Neural progenitor cell (in vitro differentiated cells): Measurements from ENCODE around the gene OCA2. TPM values are rescaled to one million over a fixed set of nuclear protein-coding genes. Genes with fewer than 3 reads are reported as not detected.

Source experiments
- DNase-seq: peaks from one replicate; pipeline ENCODE4 v3.0.0-alpha.2; 2016; ENCODE audit warnings: low spot score
- H2AFZ ChIP-seq: fragments of 200-600 bp; sonication (generic); replicated peaks from 2 replicates; pipeline ENCODE4 v1.6.1; 2016; ENCODE audit warnings: antibody characterized with exemption
- H3F3A ChIP-seq: fragments of 200-600 bp; sonication (generic); 2 replicates; pipeline ENCODE4 v1.6.1; 2016; ENCODE audit warnings: antibody characterized with exemption, low read depth
- H3K27ac ChIP-seq: fragments of 200-600 bp; sonication (generic); 2 replicates; pipeline ENCODE4 v1.5.1; 2016; ENCODE audit warnings: mild to moderate bottlenecking
- H3K27me3 ChIP-seq: fragments of 200-600 bp; sonication (generic); 2 replicates; pipeline ENCODE4 v1.6.1; 2016; ENCODE audit warnings: mild to moderate bottlenecking, moderate library complexity
- H3K36me3 ChIP-seq: fragments of 200-600 bp; sonication (generic); 2 replicates; pipeline ENCODE4 v1.5.1; 2016
- H3K4me1 ChIP-seq: fragments of 200-600 bp; sonication (generic); 2 replicates; pipeline ENCODE4 v1.6.1; 2016; ENCODE audit warnings: mixed run types
- H3K4me2 ChIP-seq: fragments of 200-600 bp; sonication (generic); 2 replicates; pipeline ENCODE4 v1.6.1; 2016
- H3K4me3 ChIP-seq: fragments of 200-600 bp; sonication (generic); 2 replicates; pipeline ENCODE4 v1.5.1; 2016
- H3K79me2 ChIP-seq: fragments of 200-600 bp; sonication (generic); 2 replicates; pipeline ENCODE4 v1.6.1; 2016; ENCODE audit warnings: low read depth
- H3K9ac ChIP-seq: fragments of 200-600 bp; sonication (generic); 2 replicates; pipeline ENCODE4 v1.6.1; 2016
- H3K9me3 ChIP-seq: fragments of 200-600 bp; sonication (generic); 2 replicates; pipeline ENCODE4 v1.5.1; 2016; ENCODE audit warnings: low read depth
- H4K20me1 ChIP-seq: fragments of 200-600 bp; sonication (generic); 2 replicates; pipeline ENCODE4 v1.6.1; 2016; ENCODE audit warnings: low read depth
- H3K27ac Mint-ChIP-seq: 3 replicates; pipeline ENCODE4 v1.8.0; 2021; ENCODE audit warnings: mixed read lengths
- H3K27me3 Mint-ChIP-seq: 2 replicates; pipeline ENCODE4 v1.8.0; 2022; ENCODE audit warnings: low read depth, mild to moderate bottlenecking, inconsistent platforms, moderate library complexity, mixed read lengths; ENCODE audit not compliant: insufficient read depth
- H3K36me3 Mint-ChIP-seq: 3 replicates; pipeline ENCODE4 v1.8.0; 2021; ENCODE audit warnings: mixed read lengths
- H3K4me1 Mint-ChIP-seq: 3 replicates; pipeline ENCODE4 v1.8.0; 2021; ENCODE audit warnings: mixed read lengths
- H3K4me3 Mint-ChIP-seq: 3 replicates; pipeline ENCODE4 v1.8.0; 2021; ENCODE audit warnings: mild to moderate bottlenecking, moderate library complexity, mixed read lengths
- H3K9me3 Mint-ChIP-seq: 3 replicates; pipeline ENCODE4 v1.8.0; 2020; ENCODE audit warnings: mixed read lengths
- CTCF ChIP-seq: fragments of 200-600 bp; sonication (generic); IDR thresholded peaks from 2 replicates; pipeline ENCODE4 v1.5.1; 2017; ENCODE audit warnings: antibody characterized with exemption, mild to moderate bottlenecking
- EZH2 ChIP-seq: fragments of 200-600 bp; sonication (generic); IDR thresholded peaks from 2 replicates; pipeline ENCODE4 v1.6.1; 2017; ENCODE audit warnings: antibody characterized with exemption, mild to moderate bottlenecking, moderate library complexity
- EZH2phosphoT487 ChIP-seq: fragments of 200-600 bp; sonication (generic); IDR thresholded peaks from 2 replicates; pipeline ENCODE4 v1.6.1; 2017; ENCODE audit warnings: antibody characterized with exemption
- total RNA-seq: library from RNA; depleted of rRNA; stranded (reverse); fragments of >200 nt; gene quantifications from 2 replicates; pipeline ENCODE4 v1.2.3, GENCODE V29; 2015; ENCODE audit warnings: low replicate concordance

OCA2 gene
- total RNA-seq, 1 donor from 2014 or later: 1.0 TPM

- no peak for TF ChIP-seq EZH2
- TF ChIP-seq CTCF: no peak
- no peak for TF ChIP-seq EZH2phosphoT487
- Mint-ChIP-seq H3K36me3 (no peaks in the 10 kb centered on the region), H3K27ac (no peak overlapping the region), H3K4me3 (no peak overlapping the region), H3K9me3 (no peaks in the 10 kb centered on the region), H3K4me1 (peaks cover 15% of the 10 kb centered on the region), H3K27me3 (peaks cover 2% of the 10 kb centered on the region)
- Histone ChIP-seq H3K4me3 (no peak overlapping the region), H3K27ac (no peak overlapping the region), H3K36me3 (no peaks in the 10 kb centered on the region), H3K4me1 (peaks cover 4% of the 10 kb centered on the region), H3K4me2 (no peak overlapping the region), H4K20me1 (no peaks in the 10 kb centered on the region), H3F3A (no peaks in the 10 kb centered on the region), H3K9ac (no peak overlapping the region), H2AFZ (no peak overlapping the region), H3K79me2 (no peaks in the 10 kb centered on the region), H3K9me3 (no peaks in the 10 kb centered on the region), H3K27me3 (no peaks in the 10 kb centered on the region)
- no peak for DNase-seq
These were observed 114.0 kb downstream of the OCA2 start for GRCh38 chr15:27985099-27985498.

- H3K27me3 ChIP-seq: no peaks in the 10 kb centered on the region
- H3K4me1 Mint-ChIP-seq: peaks cover 4% of the 10 kb centered on the region
- H3K27me3 Mint-ChIP-seq: peaks cover 2% of the 10 kb centered on the region
- H3K4me3 Mint-ChIP-seq: no peak overlapping the region
- no peak for DNase-seq
- no peak overlapping the region for H3K4me2 ChIP-seq
- no peak overlapping the region for H3K4me3 ChIP-seq
- H3K36me3 ChIP-seq: no peaks in the 10 kb centered on the region
- no peaks in the 10 kb centered on the region for H4K20me1 ChIP-seq
- no peak overlapping the region for H3K27ac ChIP-seq
- H3F3A ChIP-seq: no peaks in the 10 kb centered on the region
- no peak overlapping the region for H2AFZ ChIP-seq
- no peaks in the 10 kb centered on the region for H3K9me3 Mint-ChIP-seq
- no peak overlapping the region for H3K9ac ChIP-seq
- peaks cover 4% of the 10 kb centered on the region for H3K4me1 ChIP-seq
- no peaks in the 10 kb centered on the region for H3K36me3 Mint-ChIP-seq
- no peak for TF ChIP-seq EZH2
- TF ChIP-seq EZH2phosphoT487: no peak
- no peak for TF ChIP-seq CTCF
- H3K9me3 ChIP-seq: no peaks in the 10 kb centered on the region
- H3K27ac Mint-ChIP-seq: peak overlapping the region; percentile 50
- no peaks in the 10 kb centered on the region for H3K79me2 ChIP-seq
These were observed 115.6 kb downstream of the OCA2 start for GRCh38 chr15:27983496-27983895.

- peaks cover 3% of the 10 kb centered on the region for H3K9me3 Mint-ChIP-seq
- H3K79me2 ChIP-seq: no peaks in the 10 kb centered on the region
- peaks cover 2% of the 10 kb centered on the region for H3K27me3 Mint-ChIP-seq
- no peaks in the 10 kb centered on the region for H3K27me3 ChIP-seq
- no peak overlapping the region for H3K4me3 ChIP-seq
- no peak overlapping the region for H3K27ac Mint-ChIP-seq
- H3K9me3 ChIP-seq: no peaks in the 10 kb centered on the region
- H3K36me3 ChIP-seq: no peaks in the 10 kb centered on the region
- H3K4me3 Mint-ChIP-seq: no peak overlapping the region
- H3K4me1 Mint-ChIP-seq: peaks cover 4% of the 10 kb centered on the region
- DNase-seq: no peak
- no peak overlapping the region for H3K9ac ChIP-seq
- no peak overlapping the region for H3K4me2 ChIP-seq
- no peaks in the 10 kb centered on the region for H3F3A ChIP-seq
- H3K36me3 Mint-ChIP-seq: no peaks in the 10 kb centered on the region
- no peak for TF ChIP-seq EZH2phosphoT487
- no peak for TF ChIP-seq EZH2
- no peak for TF ChIP-seq CTCF
- H3K4me1 ChIP-seq: peaks cover 4% of the 10 kb centered on the region
- H2AFZ ChIP-seq: no peak overlapping the region
- H4K20me1 ChIP-seq: no peaks in the 10 kb centered on the region
- no peak overlapping the region for H3K27ac ChIP-seq
These were observed 121.4 kb downstream of the OCA2 start for GRCh38 chr15:27977696-27978095.

- Histone ChIP-seq H3K4me2 (no peak overlapping the region), H3K9me3 (no peaks in the 10 kb centered on the region), H3K9ac (no peak overlapping the region), H2AFZ (no peak overlapping the region), H3K27me3 (no peaks in the 10 kb centered on the region), H3K79me2 (no peaks in the 10 kb centered on the region), H3K4me3 (no peak overlapping the region), H3K4me1 (no peaks in the 10 kb centered on the region), H3K27ac (no peak overlapping the region), H3F3A (no peaks in the 10 kb centered on the region), H4K20me1 (no peaks in the 10 kb centered on the region), H3K36me3 (no peaks in the 10 kb centered on the region)
- Mint-ChIP-seq H3K36me3 (no peaks in the 10 kb centered on the region), H3K9me3 (peaks cover 3% of the 10 kb centered on the region), H3K4me1 (no peaks in the 10 kb centered on the region), H3K27me3 (peaks cover 7% of the 10 kb centered on the region), H3K4me3 (no peak overlapping the region), H3K27ac (no peak overlapping the region)
- no peak for TF ChIP-seq EZH2phosphoT487
- no peak for TF ChIP-seq CTCF
- TF ChIP-seq EZH2: no peak
- DNase-seq: no peak
These were observed 125.2 kb downstream of the OCA2 start for GRCh38 chr15:27973886-27974285.
